ENCODE data around the gene DCHS2.

Gene DCHS2

DNA sequence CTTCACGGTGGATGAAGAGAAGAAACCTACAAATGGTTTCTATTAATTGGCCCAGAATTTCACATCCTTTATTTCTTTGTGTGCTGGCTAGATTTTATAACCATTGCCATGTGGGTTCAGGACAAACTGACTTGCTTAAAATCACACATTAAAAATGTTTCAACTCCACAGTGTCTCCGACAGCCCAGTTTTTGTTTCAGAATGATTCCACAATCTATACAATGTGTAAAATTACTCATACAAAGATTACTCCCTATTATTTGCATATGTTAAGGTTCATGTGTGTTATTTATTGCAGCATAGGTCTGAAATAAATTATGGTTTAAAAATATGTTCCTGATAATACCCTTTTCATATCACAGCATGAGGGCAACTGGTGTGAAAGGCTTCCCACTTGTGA, 20.6 kb downstream of the DCHS2 start:
- no peak overlapping the region for H3K4me3 ChIP-seq (replicated peaks in 1 of 2; ENCODE audit: low read depth in 2 of 2, low read length in 2 of 2)
- TF ChIP-seq CTCF (IDR thresholded peaks at IDR 0.05; ENCODE audit: low read depth, low read length): no peak
- no peak for DNase-seq (ENCODE audit: low read depth in 2 of 2)

GRCh38 chr4:154467886-154468285, 23.7 kb downstream of the DCHS2 start:
- no peak for TF ChIP-seq CTCF (IDR thresholded peaks at IDR 0.05; ENCODE audit: low read depth, low read length)
- no peak overlapping the region for H3K4me3 ChIP-seq (replicated peaks in 1 of 2; ENCODE audit: low read depth in 2 of 2, low read length in 2 of 2)
- peak in 1 of 2 donors; percentile 32 for DNase-seq (ENCODE audit: low read depth in 2 of 2)

DNA sequence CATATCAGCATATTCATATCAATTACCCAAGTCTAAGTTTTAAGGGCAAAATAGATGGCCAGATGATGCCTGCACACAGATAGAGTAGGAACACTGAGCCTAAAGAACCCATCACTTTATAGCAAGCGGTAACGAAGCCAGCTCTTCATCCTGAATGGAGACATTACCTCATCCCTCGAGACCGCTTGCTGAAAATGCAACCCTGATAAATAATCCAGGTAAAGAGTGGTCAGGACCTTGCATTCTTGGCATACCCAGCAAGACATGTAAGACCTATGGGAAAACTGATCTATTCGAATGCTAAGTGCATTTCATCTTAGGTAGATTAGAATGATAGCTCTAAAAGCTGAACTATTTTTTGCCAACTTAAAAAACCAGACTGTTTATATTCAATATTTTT, 25.3 kb downstream of the DCHS2 start:
- no peak for TF ChIP-seq CTCF (IDR thresholded peaks at IDR 0.05; ENCODE audit: low read depth, low read length)
- no peak overlapping the region for H3K4me3 ChIP-seq (replicated peaks in 1 of 2; ENCODE audit: low read depth in 2 of 2, low read length in 2 of 2)
- no peak for DNase-seq (ENCODE audit: low read depth in 2 of 2)

DNA sequence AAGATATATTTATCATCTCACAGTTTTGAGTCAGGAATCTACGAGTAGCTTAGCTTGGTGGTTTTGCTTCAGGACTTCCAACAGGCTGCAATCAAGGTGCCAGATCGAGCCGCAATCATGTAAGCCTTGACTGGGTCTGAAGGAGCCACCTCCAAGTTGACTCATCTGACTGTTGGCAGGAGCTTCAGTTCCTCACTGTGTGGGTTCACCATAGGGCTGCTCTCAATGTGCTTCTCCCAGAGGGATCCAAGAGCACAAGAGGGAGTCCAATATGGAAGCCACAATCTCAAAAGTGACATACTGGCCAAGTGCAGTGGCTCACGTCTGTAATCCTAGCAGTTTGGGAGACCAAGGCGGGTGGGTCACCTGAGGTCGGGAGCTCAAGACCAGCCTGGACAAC, 26.5 kb downstream of the DCHS2 start:
- DNase-seq (ENCODE audit: low read depth in 2 of 2): peak in 1 of 2 donors; percentile 9
- no peak for TF ChIP-seq CTCF (IDR thresholded peaks at IDR 0.05; ENCODE audit: low read depth, low read length)
- no peak overlapping the region for H3K4me3 ChIP-seq (replicated peaks in 1 of 2; ENCODE audit: low read depth in 2 of 2, low read length in 2 of 2)

GRCh38 chr4:154464654-154465053, 26.9 kb downstream of the DCHS2 start:
- H3K4me3 ChIP-seq (replicated peaks in 1 of 2; ENCODE audit: low read depth in 2 of 2, low read length in 2 of 2): no peak overlapping the region
- TF ChIP-seq CTCF (IDR thresholded peaks at IDR 0.05; ENCODE audit: low read depth, low read length): no peak
- no peak for DNase-seq (ENCODE audit: low read depth in 2 of 2)

GRCh38 chr4:154462081-154462810, 29.4 kb downstream of the DCHS2 start:
- no peak overlapping the region for H3K4me3 ChIP-seq (replicated peaks in 1 of 2; ENCODE audit: low read depth in 2 of 2, low read length in 2 of 2)
- DNase-seq (ENCODE audit: low read depth in 2 of 2): no peak
- no peak for TF ChIP-seq CTCF (IDR thresholded peaks at IDR 0.05; ENCODE audit: low read depth, low read length)

DNA sequence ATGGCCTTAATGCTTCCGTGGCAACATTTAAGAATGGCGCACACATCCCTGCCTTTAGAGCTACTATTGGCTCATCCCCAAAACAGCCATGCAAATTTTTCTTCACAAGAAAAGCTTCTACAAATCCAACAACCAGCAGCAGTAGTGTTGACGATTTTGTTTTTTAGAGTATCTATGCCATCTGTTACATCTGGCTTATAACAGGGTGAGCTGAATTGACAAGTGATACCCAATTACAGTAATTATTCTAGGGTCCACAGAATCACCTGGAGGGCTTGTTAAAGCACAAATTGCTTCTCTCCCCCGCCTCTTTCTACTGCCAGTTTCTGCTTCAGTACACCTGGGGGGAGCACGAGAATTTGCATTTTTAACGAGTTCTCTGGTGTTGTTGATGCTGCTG, 34.1 kb downstream of the DCHS2 start:
- no peak for DNase-seq (ENCODE audit: low read depth in 2 of 2)
- TF ChIP-seq CTCF (IDR thresholded peaks at IDR 0.05; ENCODE audit: low read depth, low read length): no peak
- H3K4me3 ChIP-seq (replicated peaks in 1 of 2; ENCODE audit: low read depth in 2 of 2, low read length in 2 of 2): no peak overlapping the region
